Measurements from ENCODE around the gene GRB2. TPM values are rescaled to one million over a fixed set of nuclear protein-coding genes. Genes with fewer than 3 reads are reported as not detected.

Gene GRB2
- total RNA-seq, 4 donors from 2014 or later, result 44.9 to 62.6 (median 58.7) TPM

DNA sequence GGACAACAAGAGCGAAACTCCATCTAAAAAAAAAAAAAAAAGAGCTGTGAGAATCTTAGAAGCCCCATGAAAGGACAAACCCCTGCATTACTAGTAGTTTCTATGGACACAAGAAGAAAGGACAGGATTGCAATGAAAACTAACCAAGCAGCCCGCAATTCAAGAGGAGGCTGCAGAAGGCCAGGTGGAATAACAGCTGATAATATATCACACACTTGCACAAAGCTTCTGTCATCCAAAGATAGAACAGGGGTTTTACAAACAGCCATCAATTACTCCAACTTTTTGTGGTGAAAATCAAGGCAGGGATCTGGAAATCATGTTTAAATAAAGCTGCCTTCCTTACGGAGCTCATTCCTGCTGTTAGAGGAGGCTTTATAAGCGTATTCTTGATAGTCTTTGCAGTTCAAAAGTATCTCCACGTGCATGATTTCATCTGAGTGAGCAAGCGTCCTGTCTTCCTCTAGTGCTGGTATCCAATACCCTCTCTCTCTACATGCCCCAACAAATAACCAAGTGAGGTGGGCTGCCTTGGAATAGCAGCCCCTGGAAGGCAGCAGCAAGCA lies 27.8 kb upstream of the GRB2 start:
- TF ChIP-seq, protein P1, sequence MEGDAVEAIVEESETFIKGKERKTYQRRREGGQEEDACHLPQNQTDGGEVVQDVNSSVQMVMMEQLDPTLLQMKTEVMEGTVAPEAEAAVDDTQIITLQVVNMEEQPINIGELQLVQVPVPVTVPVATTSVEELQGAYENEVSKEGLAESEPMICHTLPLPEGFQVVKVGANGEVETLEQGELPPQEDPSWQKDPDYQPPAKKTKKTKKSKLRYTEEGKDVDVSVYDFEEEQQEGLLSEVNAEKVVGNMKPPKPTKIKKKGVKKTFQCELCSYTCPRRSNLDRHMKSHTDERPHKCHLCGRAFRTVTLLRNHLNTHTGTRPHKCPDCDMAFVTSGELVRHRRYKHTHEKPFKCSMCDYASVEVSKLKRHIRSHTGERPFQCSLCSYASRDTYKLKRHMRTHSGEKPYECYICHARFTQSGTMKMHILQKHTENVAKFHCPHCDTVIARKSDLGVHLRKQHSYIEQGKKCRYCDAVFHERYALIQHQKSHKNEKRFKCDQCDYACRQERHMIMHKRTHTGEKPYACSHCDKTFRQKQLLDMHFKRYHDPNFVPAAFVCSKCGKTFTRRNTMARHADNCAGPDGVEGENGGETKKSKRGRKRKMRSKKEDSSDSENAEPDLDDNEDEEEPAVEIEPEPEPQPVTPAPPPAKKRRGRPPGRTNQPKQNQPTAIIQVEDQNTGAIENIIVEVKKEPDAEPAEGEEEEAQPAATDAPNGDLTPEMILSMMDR (IDR thresholded peaks at IDR 0.05), result no peak
- TF ChIP-seq EP300 (IDR thresholded peaks at IDR 0.05), result no peak
- TF ChIP-seq POLR2A (IDR thresholded peaks at IDR 0.05), result no peak
- TF ChIP-seq POLR2AphosphoS5 (IDR thresholded peaks at IDR 0.05), result no peak
- Histone ChIP-seq H3K9me3 (no peaks in the 10 kb centered on the region), H3K27ac (no peak overlapping the region), H3K4me1 (peaks cover 9% of the 10 kb centered on the region), H3K36me3 (no peaks in the 10 kb centered on the region), H3K4me3 (no peak overlapping the region), H3K27me3 (no peaks in the 10 kb centered on the region)
- WGBS, result 85% methylated on average over 6 of the region's 6 CpGs
- no peak for DNase-seq (ENCODE audit: low spot score in 2 of 2)

DNA sequence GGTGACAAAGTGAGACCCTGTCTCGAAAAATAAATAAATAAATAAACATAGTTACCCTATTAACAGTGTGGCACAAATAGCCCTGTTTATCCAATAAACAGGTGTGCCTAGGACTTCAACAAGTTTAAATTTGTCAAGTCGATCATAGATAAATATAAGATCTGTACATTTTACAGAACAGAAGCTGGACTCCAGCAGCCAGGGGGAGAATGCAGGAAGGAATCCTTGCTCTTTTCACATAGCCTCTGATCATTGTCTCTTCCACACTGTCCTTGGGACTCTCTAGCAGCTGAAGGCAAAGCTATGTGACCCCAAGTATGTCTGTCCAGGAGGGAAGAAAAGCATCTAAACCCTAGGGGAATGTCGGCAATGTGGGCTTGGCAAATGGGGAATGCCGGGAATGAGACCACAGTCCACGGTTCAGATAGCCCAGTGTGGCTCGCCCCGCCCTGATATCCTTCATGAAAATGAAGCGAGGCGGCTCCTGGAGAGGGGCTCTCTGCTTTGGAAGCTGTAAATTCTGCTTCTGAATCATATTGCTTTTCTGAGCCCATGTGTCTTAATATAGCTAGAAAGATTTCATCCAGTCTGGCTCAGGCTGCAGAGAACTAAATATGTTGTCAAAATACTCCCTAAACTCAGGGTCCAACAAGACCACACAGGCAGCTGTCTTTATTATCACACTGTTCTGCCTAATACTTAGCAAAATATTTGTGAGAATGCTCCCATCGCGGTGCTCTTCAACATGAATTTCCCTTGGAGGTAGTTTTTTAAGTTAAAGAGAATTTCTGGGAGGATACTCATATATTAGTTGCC lies 24.9 kb upstream of the GRB2 start:
- Histone ChIP-seq H3K27ac (no peak overlapping the region), H3K4me1 (peaks cover 21% of the 10 kb centered on the region), H3K36me3 (no peaks in the 10 kb centered on the region), H3K27me3 (no peaks in the 10 kb centered on the region), H3K9me3 (no peaks in the 10 kb centered on the region), H3K4me3 (no peak overlapping the region)
- no peak for DNase-seq (ENCODE audit: low spot score in 2 of 2)
- TF ChIP-seq, protein P1 (IDR thresholded peaks at IDR 0.05), result no peak
- TF ChIP-seq POLR2A (IDR thresholded peaks at IDR 0.05), result no peak
- TF ChIP-seq POLR2AphosphoS5 (IDR thresholded peaks at IDR 0.05), result no peak
- TF ChIP-seq EP300 (IDR thresholded peaks at IDR 0.05), result no peak
- 58% methylated on average over 11 of the region's 11 CpGs for WGBS

DNA sequence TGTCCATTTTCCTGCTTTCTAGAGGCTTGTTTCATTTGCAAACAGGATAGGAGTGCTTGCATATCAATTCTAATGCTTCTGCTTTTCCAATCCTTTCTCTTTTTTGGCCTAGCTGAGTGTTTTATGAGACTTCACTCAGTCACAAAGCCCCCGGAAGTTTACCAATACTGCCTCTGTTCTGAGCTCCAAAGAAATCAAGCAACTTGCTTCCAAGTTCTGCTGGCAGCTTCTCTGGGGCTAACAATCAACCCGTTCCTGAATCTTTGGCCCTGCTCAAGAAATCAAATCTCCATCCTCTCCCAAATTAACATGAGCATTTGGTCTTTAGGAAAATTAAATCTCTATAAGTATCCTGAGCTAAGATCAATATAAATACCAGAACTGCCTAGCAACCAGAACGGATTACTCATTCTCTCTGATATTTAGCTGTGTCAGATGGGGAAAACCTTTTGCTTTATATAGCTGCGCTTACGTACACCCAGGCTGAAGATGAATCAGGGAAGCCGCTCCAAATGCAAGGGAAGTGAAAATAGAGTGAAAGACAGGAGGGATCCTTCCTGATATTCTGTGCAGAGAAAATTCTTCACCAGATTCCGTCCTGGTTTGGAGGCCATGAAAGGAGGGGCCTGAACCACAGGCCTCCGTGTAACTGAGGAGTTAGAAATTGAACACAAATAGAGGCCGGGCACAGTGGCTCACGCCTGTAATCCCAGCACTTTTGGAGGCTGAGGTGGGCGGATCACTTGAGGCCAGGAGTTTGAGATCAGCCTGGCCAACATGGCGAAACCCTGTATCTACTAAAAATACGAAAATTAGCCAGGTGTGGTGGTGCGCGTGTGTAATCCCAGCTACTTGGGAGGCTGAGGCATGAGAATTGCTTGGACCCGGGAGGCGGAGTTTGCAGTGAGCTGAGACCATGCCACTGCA lies 23.3 kb upstream of the GRB2 start:
- Histone ChIP-seq H3K4me3 (no peak overlapping the region), H3K4me1 (peaks cover 21% of the 10 kb centered on the region), H3K9me3 (no peaks in the 10 kb centered on the region), H3K36me3 (no peaks in the 10 kb centered on the region), H3K27me3 (no peaks in the 10 kb centered on the region), H3K27ac (no peak overlapping the region)
- no peak for TF ChIP-seq EP300 (IDR thresholded peaks at IDR 0.05)
- no peak for TF ChIP-seq POLR2A (IDR thresholded peaks at IDR 0.05)
- TF ChIP-seq POLR2AphosphoS5 (IDR thresholded peaks at IDR 0.05), result no peak
- TF ChIP-seq, protein P1 (IDR thresholded peaks at IDR 0.05), result no peak
- 57% methylated on average over 17 of the region's 17 CpGs for WGBS
- DNase-seq (ENCODE audit: low spot score in 2 of 2), result no peak

DNA sequence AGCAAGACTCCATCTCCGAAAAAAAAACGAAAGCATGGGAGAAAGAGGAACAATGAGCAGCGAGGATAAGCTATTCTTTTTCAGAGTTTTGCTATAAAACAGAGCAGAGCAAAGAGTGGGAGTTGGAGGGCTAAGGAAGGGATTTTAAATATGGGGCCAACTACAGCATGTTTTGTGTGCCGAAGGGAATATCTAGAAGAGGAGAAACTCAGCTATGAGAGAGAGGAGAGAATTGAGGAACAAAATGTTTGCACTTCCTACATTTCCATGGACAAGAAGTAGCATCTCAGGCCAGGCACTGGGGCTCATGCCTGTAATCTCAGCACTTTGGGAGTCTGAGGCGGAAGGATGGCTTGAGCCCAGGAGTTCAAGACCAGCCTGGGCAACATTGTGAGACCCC lies 13.1 kb upstream of the GRB2 start:
- Histone ChIP-seq H3K27me3 (peaks cover 4% of the 10 kb centered on the region), H3K9me3 (no peaks in the 10 kb centered on the region), H3K4me1 (no peaks in the 10 kb centered on the region), H3K4me3 (no peak overlapping the region), H3K27ac (no peak overlapping the region), H3K36me3 (no peaks in the 10 kb centered on the region)
- TF ChIP-seq POLR2A (IDR thresholded peaks at IDR 0.05) (no peak), EP300 (IDR thresholded peaks at IDR 0.05) (no peak), POLR2AphosphoS5 (IDR thresholded peaks at IDR 0.05) (no peak)
- TF ChIP-seq, protein P1 (IDR thresholded peaks at IDR 0.05), result no peak
- DNase-seq (ENCODE audit: low spot score in 2 of 2), result no peak
- WGBS, result 71% methylated on average over 5 of the region's 5 CpGs
